B cell (primary cell): ENCODE measurements around the gene PRKAR2A. TPM values are rescaled to one million over a fixed set of nuclear protein-coding genes. Genes with fewer than 3 reads are reported as not detected.

Experiments used
- ATAC-seq: fragments of 200-7000 bp; cut with Tn5 transposase; one replicate; pipeline ENCODE4 v1.10.0; 2021; ENCODE audit warnings: low read depth, mild to moderate bottlenecking, moderate number of reproducible peaks, moderate library complexity
- CTCF ChIA-PET: fragments of 350-600 bp; sonication (Branson Sonifier 250); formaldehyde crosslinking; loops from one replicate; lab custom pipeline; 2021; ENCODE audit warnings: antibody characterized with exemption, inconsistent platforms; lab: Charles Lee
- POLR2A ChIA-PET: fragments of 350-600 bp; sonication (Branson Sonifier 250); formaldehyde crosslinking; loops from one replicate; lab custom pipeline; 2021; ENCODE audit warnings: antibody characterized with exemption; lab: Charles Lee
- DNase-seq: peaks from one replicate; pipeline ENCODE4 v3.0.0; 2013
- H2AFZ ChIP-seq: 2 replicates; pipeline ENCODE4 v1.6.1; 2012; ENCODE audit warnings: mild to moderate bottlenecking, low read depth, low read length; ENCODE audit not compliant: insufficient read depth, poor library complexity, severe bottlenecking
- H3K27ac ChIP-seq, 2 donors: 1 replicate in 1 of 2; 2 replicates in 1 of 2; pipeline ENCODE4 v1.5.1; 2012 to 2013; ENCODE audit warnings: low read length in 2 of 2, mild to moderate bottlenecking in 2 of 2, moderate library complexity in 1 of 2
- H3K27me3 ChIP-seq, 4 experiments: fragments of 200-600 bp in 1 of 4; sonication (generic) in 1 of 4; replicated peaks in 1 of 4; 1 replicate in 2 of 4; 2 replicates in 2 of 4; pipeline versions ENCODE4 v1.6.1 to v1.7.0; 2013 to 2016; ENCODE audit warnings: low read length in 3 of 4, mild to moderate bottlenecking in 2 of 4, mixed read lengths in 1 of 4, moderate library complexity in 1 of 4; ENCODE audit not compliant: insufficient read depth in 4 of 4, control insufficient read depth in 3 of 4; ENCODE audit errors: control extremely low read depth in 1 of 4
- H3K36me3 ChIP-seq, 2 experiments: replicated peaks in 1 of 2; 1 replicate in 1 of 2; 2 replicates in 1 of 2; pipeline versions ENCODE4 v1.6.1 to v1.7.1; 2013; ENCODE audit warnings: low read length in 1 of 2; ENCODE audit not compliant: insufficient read depth in 2 of 2, control insufficient read depth in 1 of 2; ENCODE audit errors: control extremely low read depth in 1 of 2, extremely low read depth in 1 of 2
- H3K4me1 ChIP-seq, 2 donors: fragments of 200-600 bp in 1 of 2; sonication (generic) in 1 of 2; 1 replicate in 1 of 2; 2 replicates in 1 of 2; pipeline versions ENCODE4 v1.5.1 to v1.6.1; 2013 to 2017; ENCODE audit warnings: low read length in 2 of 2; ENCODE audit not compliant: control insufficient read depth in 2 of 2, insufficient read depth in 2 of 2
- H3K4me2 ChIP-seq: replicated peaks from 2 replicates; pipeline ENCODE3; 2012; ENCODE audit warnings: mild to moderate bottlenecking, low read depth, low read length; ENCODE audit not compliant: poor library complexity, severe bottlenecking
- H3K4me3 ChIP-seq, 5 experiments: fragments of 200-600 bp in 1 of 5; sonication (generic) in 1 of 5; 1 replicate in 3 of 5; 2 replicates in 2 of 5; pipeline versions ENCODE4 v1.5.1 to v1.7.0; 2011 to 2016; ENCODE audit warnings: low read length in 4 of 5, mild to moderate bottlenecking in 4 of 5, low read depth in 2 of 5, control low read depth in 1 of 5, moderate library complexity in 1 of 5; ENCODE audit not compliant: insufficient read depth in 1 of 5; ENCODE audit errors: control extremely low read depth in 1 of 5, extremely low read depth in 1 of 5
- H3K79me2 ChIP-seq: fragments of 200-600 bp; sonication (generic); one replicate; pipeline ENCODE4 v1.6.0; 2016; ENCODE audit warnings: low read length; ENCODE audit not compliant: control insufficient read depth, insufficient read depth
- H3K9ac ChIP-seq: fragments of 200-600 bp; sonication (generic); 2 replicates; pipeline ENCODE4 v1.6.1; 2017; ENCODE audit warnings: mild to moderate bottlenecking, low read length, moderate library complexity
- H3K9me3 ChIP-seq, 3 donors: one replicate each; pipeline versions ENCODE4 v1.6.1 to v1.7.1; 2013; ENCODE audit warnings: low read length in 2 of 3; ENCODE audit not compliant: control insufficient read depth in 2 of 3, insufficient read depth in 1 of 3; ENCODE audit errors: control extremely low read depth in 1 of 3
- H4K20me1 ChIP-seq: 2 replicates; pipeline ENCODE4 v1.6.0; 2012; ENCODE audit warnings: mild to moderate bottlenecking, low read length; ENCODE audit not compliant: insufficient read depth, control insufficient read depth, poor library complexity, severe bottlenecking
- H3K27ac Mint-ChIP-seq: one replicate; pipeline ENCODE4 v1.8.0; 2021; ENCODE audit warnings: mixed read lengths
- H3K27me3 Mint-ChIP-seq: one replicate; pipeline ENCODE4 v1.8.0; 2021; ENCODE audit warnings: mixed read lengths
- H3K4me1 Mint-ChIP-seq: one replicate; pipeline ENCODE4 v1.8.0; 2021; ENCODE audit warnings: mixed read lengths
- H3K4me3 Mint-ChIP-seq: one replicate; pipeline ENCODE4 v1.8.0; 2021; ENCODE audit warnings: mixed read lengths
- H3K9me3 Mint-ChIP-seq: one replicate; pipeline ENCODE4 v1.8.0; 2022; ENCODE audit warnings: mixed read lengths; ENCODE audit not compliant: insufficient read depth
- CTCF ChIP-seq: fragments of 200-600 bp; IDR thresholded peaks from one replicate; pipeline ENCODE4 v1.8.0; 2022; ENCODE audit warnings: antibody characterized with exemption, mild to moderate bottlenecking
- EZH2 ChIP-seq: IDR thresholded peaks from 2 replicates; pipeline ENCODE4 v1.6.1; 2012; ENCODE audit warnings: borderline replicate concordance, low read depth, mild to moderate bottlenecking, moderate library complexity, low read length; ENCODE audit not compliant: insufficient read depth, poor library complexity, severe bottlenecking
- WGBS: methylation state at CpG from one replicate; pipeline ENCODE4 v1.1.5; 2013; ENCODE audit warnings: missing lambda C conversion rate; ENCODE audit not compliant: insufficient coverage; 5-methylcytosine and 5-hydroxymethylcytosine counted together
- intact Hi-C: fragments of 100-400 bp; cut with micrococcal nuclease; formaldehyde crosslinking; loops from one replicate; pipeline ENCODE4 v1.10.0; 2022
- polyA plus RNA-seq: library from polyadenylated mRNA; depleted of rRNA; stranded (reverse); fragments of >200 nt; gene quantifications from 2 replicates; pipeline ENCODE4 v1.2.3, GENCODE V29; 2012
- total RNA-seq, 2 donors: library from RNA; stranded (reverse); fragments of 120-200 nt in 1 of 2; gene quantifications; 1 replicate in 1 of 2; 2 replicates in 1 of 2; pipeline versions ENCODE4 v1.2.3 to v1.2.4, GENCODE V29; 2013 to 2022

The PRKAR2A gene
- total and polyA plus RNA-seq, 2 donors (not counting 1 experiment from before 2014, with no cell fraction given): 4.3 to 25.0 TPM

GRCh38 chr3:48798998-48799397 is 48.7 kb downstream of the PRKAR2A start:
- Histone ChIP-seq H3K4me2 (no peak overlapping the region), H3K27ac (no peak overlapping the region), H3K4me3 (no peak overlapping the region), H3K4me1 (no peaks in the 10 kb centered on the region), H3K36me3 (peaks cover 0 to 2% of the 10 kb centered on the region in 2 experiments), H3K79me2 (no peaks in the 10 kb centered on the region), H3K27me3 (no peaks in the 10 kb centered on the region), H3K9me3 (no peaks in the 10 kb centered on the region), H2AFZ (no peak overlapping the region), H4K20me1 (no peaks in the 10 kb centered on the region), H3K9ac (no peak overlapping the region)
- ATAC-seq (no peak), DNase-seq (no peak)
- Mint-ChIP-seq H3K27me3 (no peaks in the 10 kb centered on the region), H3K9me3 (no peaks in the 10 kb centered on the region), H3K27ac (no peak overlapping the region), H3K4me3 (no peak overlapping the region), H3K4me1 (no peaks in the 10 kb centered on the region)
- POLR2A ChIA-PET: interaction anchor here (0.5 kb wide), 1 partner anchor 133 kb away, joined by 3 read pairs; no protein-coding TSS in a partner anchor
- TF ChIP-seq CTCF (no peak), EZH2 (no peak)
- intact Hi-C loops: no loop called here
- WGBS: no CpG with 5 or more reads among the region's 1 CpG
- CTCF ChIA-PET: no interaction called here

- H3K4me3 Mint-ChIP-seq: no peak overlapping the region
- no peaks in the 10 kb centered on the region for H3K4me1 Mint-ChIP-seq
- Histone ChIP-seq H3K4me2 (no peak overlapping the region), H2AFZ (no peak overlapping the region), H3K4me1 (no peaks in the 10 kb centered on the region), H3K79me2 (no peaks in the 10 kb centered on the region), H3K9ac (no peak overlapping the region), H3K27ac (no peak overlapping the region), H3K9me3 (no peaks in the 10 kb centered on the region), H3K4me3 (no peak overlapping the region), H3K36me3 (peaks cover 2 to 5% of the 10 kb centered on the region in 2 experiments), H4K20me1 (no peaks in the 10 kb centered on the region), H3K27me3 (no peaks in the 10 kb centered on the region)
- TF ChIP-seq EZH2: no peak
- no peak for TF ChIP-seq CTCF
- no CpG with 5 or more reads among the region's 2 CpGs for WGBS
- no peaks in the 10 kb centered on the region for H3K9me3 Mint-ChIP-seq
- intact Hi-C loops: no loop called here
- no peaks in the 10 kb centered on the region for H3K27me3 Mint-ChIP-seq
- ChIA-PET CTCF (no interaction called here), POLR2A (no interaction called here)
- DNase-seq: no peak
- H3K27ac Mint-ChIP-seq: no peak overlapping the region
- ATAC-seq: no peak
These were observed 50.0 kb downstream of the PRKAR2A start for GRCh38 chr3:48797626-48798025.
